ENCODE data around the gene SIX1.
A peak's percentile ranks its signal among the peaks of the same experiment; 100 is the strongest.

Gene SIX1

GRCh38 chr14:60648934-60649874 lies at the start of gene SIX1:
Gene SIX1 (minus strand): TSS chr14:60649477. CDS start chr14:60649189, 288 bp downstream.
- DNase-seq (ENCODE audit: low spot score) = peak; percentile 95

- no peak for DNase-seq (ENCODE audit: low spot score)
These were observed 46.0 kb upstream of the SIX1 start for GRCh38 chr14:60695327-60695726.

DNA sequence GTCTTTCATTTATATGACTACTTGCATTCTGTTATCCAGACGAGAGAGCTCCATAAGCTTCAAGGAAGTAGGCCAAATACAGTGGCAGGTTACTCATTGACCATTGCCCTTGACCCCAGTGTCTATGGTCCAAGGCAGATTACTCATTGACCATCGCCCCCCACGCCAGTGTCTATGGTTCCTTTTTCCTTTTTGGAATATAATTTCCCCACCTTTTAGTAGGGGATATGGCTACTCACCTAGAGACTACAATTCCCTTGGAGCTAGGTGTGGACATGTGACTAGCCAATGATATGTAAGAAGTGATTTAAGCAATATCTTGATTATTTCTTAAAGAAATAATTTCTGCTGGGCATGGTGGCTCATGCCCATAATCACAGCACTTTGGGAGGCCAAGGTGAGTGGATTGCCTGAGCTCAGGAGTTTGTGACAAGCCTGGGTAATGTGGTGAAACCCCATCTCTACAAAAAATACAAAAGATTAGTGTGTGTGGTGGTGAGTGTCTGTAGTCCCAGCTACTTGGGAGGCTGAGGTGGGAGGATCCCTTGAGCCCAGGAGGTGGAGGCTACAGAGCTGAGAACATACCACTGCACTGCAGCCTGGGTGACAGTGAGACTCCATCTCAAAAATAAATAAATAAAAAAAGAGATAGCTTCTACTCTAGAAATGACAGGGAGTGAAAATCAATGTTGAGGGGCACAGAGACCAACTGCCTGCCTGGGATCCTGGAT lies 42.3 kb upstream of the SIX1 start:
- DNase-seq (ENCODE audit: low spot score) = no peak

- DNase-seq (ENCODE audit: low spot score) = no peak
These were observed 37.6 kb upstream of the SIX1 start for GRCh38 chr14:60686865-60687264.

DNA sequence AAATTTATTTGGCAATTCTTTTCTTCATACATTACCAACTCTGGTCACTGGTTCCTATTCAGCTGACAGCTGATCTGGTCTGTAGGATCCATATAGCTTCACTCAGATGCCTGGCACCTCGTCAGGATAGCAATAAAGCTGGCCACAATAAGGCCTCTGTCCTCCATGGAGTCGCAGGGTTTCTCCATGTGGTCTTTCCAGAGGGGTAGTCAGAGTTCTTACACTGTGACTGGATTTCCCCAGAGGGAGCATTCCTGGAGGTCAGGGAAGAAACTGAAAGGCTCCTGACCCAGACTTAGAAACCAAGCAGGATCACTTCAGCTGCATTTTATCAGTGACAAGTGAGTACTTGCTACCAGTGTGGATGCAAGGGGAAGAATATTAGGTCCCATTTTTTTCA lies 34.9 kb upstream of the SIX1 start:
- no peak for DNase-seq (ENCODE audit: low spot score)

DNA sequence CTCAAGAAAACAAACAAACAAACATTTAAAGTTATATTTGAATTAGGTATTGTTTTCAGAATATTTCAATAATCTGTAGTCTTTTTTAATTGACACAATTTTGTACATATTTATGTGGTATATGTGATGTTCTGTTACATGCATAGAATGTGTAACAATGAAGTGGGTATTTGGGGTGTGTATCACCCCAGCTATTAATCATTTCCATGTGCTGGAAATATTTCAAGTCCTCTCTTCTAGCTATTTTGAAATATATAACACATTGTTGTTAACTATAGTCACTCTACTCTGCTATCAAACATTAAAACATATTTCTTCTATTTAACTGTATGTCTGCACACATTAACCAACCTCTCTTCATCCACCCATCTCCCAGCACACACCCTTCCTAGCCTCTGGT lies 32.0 kb upstream of the SIX1 start:
- no peak for DNase-seq (ENCODE audit: low spot score)

DNA sequence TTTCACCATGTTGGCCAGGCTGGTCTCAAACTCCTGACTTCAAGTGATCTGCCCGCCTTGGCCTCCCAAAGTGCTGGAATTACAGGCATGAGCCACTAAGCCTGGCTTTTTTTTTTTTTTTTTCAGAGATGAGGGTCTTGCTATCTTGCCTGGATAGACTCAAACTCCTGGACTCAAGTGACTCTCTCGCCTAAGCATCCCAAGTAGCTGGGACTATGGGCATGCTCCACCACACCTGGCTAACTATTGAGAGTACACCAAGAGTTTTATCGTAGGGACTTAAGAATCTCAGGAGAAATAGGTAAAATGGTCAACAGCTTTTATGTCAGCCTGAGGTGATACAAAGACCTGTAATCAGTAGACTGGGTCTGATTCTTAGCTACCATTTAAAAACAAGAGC lies 31.2 kb upstream of the SIX1 start:
- DNase-seq (ENCODE audit: low spot score) = no peak

- DNase-seq (ENCODE audit: low spot score) = no peak
These were observed 30.4 kb upstream of the SIX1 start for GRCh38 chr14:60679566-60680258.

DNA sequence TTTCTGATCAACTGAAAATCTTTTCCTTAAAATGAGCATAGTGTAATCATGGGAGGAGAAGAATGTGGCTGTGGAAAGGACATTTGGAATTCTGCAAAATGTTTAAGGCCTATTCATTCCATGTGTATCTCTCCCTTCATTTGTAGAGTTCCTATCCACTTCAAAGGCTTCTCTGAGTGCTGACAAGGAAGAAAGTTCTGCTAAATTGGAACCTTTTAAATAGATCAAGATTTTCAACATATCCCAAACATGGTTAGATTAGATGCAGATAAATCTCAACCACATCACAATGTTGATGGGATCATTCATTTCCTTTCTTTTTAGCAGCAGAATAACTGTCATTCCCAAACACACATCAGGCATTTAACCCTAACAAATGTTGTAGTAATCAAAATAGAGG lies 28.4 kb upstream of the SIX1 start:
- DNase-seq (ENCODE audit: low spot score) = no peak

DNA sequence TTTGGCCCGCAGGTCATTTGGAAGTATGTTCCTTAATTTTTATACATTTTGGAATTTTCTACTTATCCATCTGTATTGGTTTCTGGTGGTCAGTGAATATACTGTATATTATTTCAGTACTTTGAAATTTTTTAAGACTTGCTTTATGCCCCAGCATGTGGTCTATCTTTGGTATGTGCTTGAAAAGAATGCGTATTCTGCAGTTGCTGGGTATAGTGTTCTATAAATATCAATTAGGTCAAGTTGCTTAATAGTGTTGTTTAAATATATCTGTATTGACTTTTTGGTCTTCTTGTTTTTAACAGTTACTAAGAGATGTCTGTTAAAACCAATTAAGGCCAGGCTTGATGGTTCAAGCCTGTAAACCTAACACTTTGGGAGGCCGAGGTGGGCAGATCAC lies 21.7 kb upstream of the SIX1 start:
- no peak for DNase-seq (ENCODE audit: low spot score)

DNA sequence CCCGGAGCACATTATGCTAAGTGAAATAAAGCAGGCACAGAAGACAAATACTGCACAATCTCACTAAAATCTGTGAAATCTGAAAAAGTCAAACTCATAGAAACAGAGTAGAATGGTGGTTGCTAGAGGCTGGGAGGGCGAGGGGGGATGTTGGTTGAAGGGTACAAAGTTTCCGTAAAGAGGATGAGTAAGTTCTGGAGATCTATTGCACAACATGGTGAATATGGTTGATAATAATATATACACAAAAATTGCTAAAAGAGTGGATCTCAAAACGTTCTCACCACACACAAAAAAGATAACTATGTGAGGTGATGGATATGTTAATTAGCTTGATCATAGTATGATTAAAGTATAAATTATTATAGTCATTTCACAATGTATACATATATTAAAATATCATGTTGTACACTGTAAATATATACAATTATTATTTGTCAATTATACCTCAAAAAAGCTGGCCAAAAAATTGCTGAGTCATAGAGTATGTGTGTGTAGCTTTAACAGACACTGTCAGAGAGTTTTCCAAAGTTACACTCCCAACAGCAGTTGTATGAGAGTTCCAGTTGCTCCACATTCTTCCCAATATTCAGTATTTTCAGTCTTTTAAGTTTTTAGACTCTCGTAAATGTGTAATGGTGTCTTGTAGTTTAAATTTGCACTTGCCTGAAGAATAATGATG lies 19.3 kb upstream of the SIX1 start:
- no peak for DNase-seq (ENCODE audit: low spot score)

DNA sequence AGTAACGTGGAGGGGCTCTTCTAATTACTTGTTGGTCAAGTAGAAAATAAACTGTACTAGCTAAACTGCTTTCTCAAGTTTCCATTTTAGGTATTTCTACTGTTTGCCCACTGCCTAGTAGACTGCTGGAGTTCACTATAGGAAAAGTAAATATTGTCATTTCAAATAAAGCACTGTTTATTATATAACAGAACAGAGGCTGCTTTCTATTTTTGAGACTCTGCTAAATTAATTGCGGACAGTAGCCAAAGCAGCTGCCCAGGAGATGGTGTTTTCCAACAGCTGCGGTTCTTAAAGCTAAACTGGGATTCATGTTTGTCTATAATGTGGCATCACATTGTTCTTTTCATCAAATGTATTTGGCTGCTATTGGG lies 15.9 kb upstream of the SIX1 start:
- DNase-seq (ENCODE audit: low spot score) = no peak

DNA sequence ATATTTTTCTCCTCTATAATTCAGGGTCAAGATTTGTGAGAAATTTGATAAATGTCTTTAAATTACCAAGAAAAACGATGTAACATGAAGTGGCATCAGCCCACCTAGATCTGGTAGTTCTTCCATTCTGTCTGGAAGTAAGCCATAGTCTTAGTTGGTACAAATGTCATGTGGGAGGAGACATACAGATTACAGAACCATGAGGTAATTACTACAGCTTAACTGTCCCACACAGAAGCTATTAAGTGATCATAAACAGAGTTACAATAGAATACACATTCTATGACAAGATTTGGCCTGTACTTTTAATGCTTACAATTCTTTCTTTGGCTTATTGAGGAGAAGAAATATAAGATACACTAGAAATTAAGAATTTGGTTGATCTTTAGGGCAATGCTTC lies 13.7 kb upstream of the SIX1 start:
- DNase-seq (ENCODE audit: low spot score) = no peak

- DNase-seq (ENCODE audit: low spot score) = no peak
These were observed 12.4 kb upstream of the SIX1 start for GRCh38 chr14:60661721-60662120.

DNA sequence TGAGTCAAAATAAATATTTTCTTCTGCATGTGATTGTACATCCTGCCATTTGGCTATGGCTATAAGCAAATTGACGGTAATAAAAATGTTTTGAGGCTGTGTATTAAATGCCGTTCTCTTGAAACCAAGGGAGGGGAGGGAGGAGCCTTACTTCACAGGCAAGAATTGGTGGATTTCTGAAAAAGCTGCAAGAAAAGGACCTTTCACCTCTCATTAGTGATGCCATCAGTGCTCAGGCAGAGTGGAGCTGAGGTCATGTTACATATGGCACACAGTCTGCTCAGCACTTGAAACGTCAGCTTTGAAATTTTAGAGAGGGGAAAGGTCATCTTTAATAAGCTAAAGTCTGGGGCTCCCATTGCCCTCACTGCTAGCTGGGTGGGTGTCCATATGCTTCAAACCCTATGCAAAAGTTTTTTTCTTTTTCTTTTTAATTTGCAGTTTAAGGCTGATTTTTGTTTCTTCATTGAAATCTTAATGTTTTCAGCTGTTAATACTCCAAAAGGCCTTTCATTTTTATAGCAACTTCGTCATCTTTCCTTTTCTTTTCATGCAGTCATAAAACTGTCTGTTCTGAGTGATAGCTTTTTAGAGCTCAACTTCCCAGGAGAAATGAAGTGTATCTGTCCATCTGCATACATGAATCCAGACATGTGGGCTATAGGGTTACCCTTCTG lies 9.8 kb upstream of the SIX1 start:
- no peak for DNase-seq (ENCODE audit: low spot score)

DNA sequence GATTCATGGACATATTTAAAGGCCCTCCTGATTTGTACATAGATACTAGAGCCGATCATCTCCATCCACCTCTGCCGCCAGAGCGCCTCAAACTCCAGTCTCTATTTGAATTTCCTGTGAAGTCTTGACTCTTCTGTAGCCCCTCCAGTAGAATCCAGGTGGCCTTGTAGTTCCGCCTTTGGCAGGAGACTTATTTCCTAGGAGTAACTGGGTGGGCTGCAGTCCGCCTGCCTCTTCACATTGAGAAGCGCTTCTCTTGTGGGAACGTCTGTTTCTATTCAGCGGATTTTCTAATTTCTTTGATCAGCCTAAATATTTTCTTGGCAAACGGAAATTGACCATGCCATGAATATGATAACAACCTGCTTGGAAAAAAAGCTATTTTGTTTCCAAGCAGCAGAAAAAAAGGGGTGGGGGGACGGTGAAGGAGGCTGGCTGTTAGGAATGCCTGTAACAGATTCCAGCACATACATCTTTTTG lies 9.0 kb upstream of the SIX1 start:
- DNase-seq (ENCODE audit: low spot score) = no peak

- DNase-seq (ENCODE audit: low spot score) = no peak
These were observed 8.4 kb upstream of the SIX1 start for GRCh38 chr14:60657456-60658210.

- DNase-seq (ENCODE audit: low spot score) = peak; percentile 54
These were observed 7.6 kb upstream of the SIX1 start for GRCh38 chr14:60656686-60657455.

- no peak for DNase-seq (ENCODE audit: low spot score)
These were observed 6.8 kb upstream of the SIX1 start for GRCh38 chr14:60655898-60656685.

Measured in AG08395 (cell line).